GM21381 (cell line): ENCODE results near the gene SLC7A9.
"Not testable (repeated sequence)": the region's sequence is repeated elsewhere in the genome, so short reads cannot be mapped to it uniquely, and the experiment has no call there.

Experiments
- ATAC-seq: cut with Tn5 transposase; IDR thresholded peaks from one replicate; pipeline ENCODE4 v1.9.1; 2021; ENCODE audit warnings: mild to moderate bottlenecking, moderate library complexity; ENCODE audit not compliant: unreplicated experiment

The SLC7A9 gene

DNA sequence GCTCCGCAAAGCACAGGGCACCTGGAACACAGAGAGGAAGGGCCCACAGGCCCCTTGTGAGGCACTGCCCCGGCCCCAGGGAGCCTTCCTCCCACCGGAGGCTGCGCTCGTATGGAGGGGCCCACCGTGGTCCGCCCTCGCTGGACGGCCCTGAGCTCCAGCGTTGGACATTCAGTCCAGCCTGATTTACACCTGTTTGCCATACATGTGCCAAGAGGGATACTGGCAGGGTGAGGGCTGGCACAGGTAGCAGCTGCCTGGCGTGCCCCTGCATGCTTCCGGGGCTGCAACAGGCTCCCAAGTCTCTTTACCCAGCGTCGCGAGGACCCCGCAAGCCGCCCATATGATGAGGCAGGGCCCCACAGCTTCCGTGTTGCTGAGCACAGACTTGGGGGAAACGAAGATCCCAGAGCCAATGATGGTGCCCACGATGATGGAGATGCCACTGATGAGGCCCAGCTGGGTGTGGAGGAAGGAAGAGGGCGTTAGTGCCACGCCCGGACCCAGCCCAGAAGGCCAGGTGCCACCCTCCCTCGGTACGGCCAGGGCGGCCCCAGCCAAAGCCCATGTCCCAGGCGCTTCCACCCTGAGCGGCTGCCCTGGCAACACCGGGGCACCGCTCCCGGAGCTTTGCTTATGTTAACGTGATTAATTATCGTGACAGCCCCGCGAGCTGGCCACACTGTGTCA lies 5.1 kb downstream of the SLC7A9 start:
- no peak for ATAC-seq

DNA sequence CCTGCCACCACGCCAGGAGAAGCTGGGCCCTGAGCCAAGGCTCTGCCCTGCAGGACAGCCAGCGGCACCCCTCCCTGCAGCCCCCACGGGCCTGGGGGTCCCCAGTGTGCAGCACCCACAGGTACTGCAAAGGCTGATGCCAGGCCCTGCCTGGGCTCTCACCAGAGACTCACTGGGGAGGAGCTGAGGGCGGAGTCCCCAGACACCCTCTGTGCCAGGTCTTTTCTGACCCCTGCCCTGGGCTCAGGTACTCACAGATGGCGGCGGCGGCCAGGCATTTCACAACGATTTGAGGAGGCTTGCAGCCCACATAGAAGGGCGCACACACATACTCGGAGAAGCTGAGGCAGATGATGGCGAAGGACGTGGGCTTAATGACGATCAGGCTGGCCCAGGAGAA lies 5.7 kb downstream of the SLC7A9 start:
- no peak for ATAC-seq

DNA sequence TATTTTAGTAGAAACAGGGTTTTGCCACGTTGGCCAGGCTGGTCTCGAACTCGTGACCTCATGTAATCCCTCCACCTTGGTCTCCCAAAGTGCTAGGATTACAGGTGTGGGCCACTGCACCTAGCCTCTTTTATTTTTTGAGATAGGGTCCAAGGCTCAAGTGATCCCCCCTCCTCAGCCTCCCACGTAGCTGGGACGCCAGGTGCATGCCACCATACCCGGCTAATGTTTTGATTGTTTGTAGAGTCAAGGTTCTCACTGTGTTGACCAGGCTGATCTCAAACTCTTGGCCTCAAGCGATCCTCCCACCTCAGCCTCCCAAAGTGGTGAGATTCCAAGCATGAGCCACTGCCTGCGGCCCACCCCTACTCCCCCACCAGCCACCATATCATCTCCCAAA lies 6.3 kb downstream of the SLC7A9 start:
- no peak for ATAC-seq

DNA sequence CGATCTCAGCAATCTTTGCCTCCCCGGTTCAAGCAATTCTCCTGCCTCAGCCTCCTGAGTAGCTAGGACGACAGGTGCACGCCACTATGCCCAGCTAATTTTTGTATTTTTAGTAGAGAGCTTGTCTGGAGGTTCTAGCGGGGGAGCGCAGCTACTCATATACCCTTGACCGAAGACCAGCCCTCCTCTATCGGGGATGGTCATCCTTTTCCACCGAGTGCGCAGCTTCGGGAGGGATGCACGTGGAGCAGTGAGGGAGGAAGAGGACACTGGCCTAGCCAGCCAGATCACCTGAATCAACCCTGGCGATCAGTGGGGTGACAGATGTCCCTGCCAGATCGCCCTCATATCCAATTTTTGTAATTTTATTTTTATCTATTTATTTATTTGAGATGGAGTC lies 6.8 kb downstream of the SLC7A9 start:
- ATAC-seq = no peak

DNA sequence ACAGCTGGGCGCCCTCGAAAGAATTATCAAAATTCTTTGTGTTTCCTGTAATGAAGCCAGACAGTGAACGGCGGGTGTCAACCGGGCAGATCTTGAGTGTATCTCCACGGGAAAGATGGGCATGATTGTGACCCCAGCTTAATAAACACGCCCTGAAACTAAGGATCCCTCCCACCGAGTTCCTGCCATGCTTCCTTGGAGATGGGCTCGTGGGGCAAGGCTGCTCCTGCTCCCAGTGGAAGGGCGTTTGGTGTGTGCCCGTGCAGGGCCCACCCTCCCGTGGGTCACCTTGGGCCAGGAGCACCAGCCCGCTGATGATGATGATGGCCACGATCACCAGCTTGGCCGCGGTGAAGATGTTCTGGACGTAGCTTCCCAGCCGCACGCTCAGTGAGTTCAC lies 7.4 kb downstream of the SLC7A9 start:
- ATAC-seq = no peak

DNA sequence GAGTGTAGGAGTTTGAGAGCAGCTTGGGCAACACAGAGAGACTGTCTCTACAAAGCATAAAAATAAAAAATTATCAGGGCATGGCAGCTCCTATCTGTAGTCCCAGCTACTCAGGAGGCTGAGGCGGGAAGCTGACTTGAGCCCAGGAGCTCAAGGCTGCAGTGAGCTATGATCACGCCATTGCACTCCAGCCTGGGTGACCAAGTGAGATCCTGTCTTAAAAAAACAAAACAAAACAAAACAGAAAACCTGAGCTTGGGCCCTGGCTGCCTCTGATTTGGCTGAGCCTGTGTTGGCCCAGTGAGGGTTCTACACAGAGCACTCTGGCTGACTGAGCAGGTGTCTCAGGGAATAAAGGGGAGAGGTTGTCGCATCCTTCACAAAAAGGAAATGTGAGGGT lies 8.0 kb downstream of the SLC7A9 start:
- no peak for ATAC-seq

DNA sequence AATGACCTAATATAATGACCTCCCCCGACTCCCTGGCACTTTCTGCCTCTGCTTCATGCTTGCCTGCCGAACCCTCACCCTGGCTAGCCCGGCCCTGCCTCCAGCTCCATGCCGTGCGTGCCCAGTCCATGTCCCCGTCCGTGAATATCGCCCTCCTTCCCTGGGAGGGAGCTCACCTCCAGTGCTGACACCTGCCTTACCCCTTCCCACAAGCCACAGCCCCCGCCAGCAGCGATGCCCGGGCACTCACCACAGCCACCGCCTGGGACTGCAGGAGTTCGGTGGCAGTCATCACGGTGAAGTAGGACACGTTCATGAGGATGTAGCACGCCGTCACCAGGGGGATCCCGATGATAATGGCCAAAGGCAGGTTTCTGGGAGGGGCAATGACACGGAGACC lies 10.0 kb downstream of the SLC7A9 start:
- ATAC-seq = no peak

DNA sequence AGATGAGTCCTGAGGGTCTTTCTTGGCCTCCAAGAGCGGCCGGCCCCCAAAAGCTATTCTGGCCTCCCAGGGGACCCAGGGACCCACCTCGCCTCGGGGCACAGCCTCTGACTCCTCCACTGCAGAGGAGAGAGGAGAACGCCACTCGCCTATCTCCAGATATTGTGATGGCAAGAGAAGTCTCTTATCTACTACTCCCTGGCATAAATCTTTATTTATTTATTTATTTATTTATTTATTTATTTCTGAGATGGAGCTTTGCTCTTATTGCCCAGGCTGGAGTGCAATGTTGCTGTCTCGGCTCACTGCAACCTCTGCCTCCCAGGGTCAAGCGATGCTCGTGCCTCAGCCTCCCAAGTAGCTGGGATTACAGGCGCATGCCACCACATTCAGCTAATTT lies 11.0 kb downstream of the SLC7A9 start:
- ATAC-seq = no peak

DNA sequence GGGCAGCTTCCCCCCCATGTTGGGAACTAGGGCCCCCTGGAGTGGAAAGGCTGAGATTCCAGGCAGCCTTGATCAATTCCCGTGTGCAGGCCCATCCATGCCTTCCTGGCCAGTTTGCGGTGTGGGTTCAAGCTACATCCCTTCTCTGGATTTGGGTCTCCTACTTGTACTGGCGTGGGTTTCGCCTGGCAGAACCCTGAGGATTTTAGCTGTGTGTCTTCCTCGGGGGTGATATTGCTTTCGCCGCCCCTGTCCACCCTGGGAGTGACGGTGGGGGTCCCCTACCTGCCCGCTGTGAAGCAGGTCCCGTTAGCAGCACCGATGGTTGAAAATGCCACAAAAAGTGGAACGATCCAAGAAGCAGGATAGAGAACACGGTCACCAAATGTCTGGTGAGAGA lies 11.4 kb downstream of the SLC7A9 start:
- ATAC-seq = no peak

DNA sequence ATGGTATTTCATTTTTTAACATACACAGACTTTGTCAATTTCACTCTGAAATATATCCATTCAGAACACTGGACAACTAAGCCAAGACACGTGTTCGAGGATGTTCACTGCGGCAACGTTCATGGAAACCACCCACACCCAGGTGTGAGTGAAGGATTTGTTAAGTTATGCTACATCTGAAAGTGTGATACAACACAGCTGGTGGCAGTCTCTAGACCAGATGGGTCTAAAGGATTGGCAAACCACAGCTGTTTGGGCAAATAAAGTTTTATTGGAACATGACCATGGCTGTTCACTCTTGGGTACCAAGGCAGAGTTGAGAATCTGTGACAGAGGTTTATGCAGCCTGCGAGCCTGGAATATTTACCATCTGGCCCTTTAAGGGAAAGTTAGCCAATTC lies 12.0 kb downstream of the SLC7A9 start:
- ATAC-seq = no peak

DNA sequence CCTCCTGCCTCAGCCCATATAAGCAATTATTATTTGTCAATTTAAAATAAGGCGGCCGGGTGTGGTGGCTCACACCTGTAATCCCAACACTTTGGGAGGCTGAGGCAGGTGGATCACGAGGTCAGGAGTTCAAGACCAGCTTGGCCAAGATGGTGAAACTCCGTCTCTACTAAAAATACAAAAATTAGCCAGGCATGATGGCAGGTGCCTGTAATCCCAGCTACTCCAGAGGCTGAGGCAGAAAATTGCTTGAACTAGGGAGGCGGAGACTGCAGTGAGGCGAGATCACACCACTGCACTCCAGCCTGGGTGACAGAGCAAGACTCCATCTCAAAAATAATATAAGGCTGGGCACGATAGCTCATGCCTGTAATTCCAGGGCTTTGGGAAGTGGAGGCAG lies 12.7 kb downstream of the SLC7A9 start:
- ATAC-seq = not testable (repeated sequence)

DNA sequence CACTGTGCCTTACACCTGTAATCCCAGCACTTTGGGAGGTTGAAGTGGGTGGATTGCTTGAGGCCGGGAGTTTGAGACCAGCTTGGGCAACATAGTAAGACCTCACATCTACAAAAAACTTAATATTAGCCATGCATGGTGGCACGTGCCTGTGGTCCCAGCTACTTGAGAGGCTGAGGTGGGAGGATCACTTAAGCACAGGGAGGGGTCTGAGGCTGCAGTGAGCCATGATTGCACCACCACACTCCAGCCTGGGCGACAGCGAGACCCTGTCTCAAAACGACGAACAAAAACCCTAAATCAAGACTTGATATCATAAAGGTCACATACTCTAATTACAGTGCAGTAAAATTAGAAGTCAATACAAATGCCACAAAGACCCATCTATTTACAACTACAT lies 17.4 kb downstream of the SLC7A9 start:
- no peak for ATAC-seq

DNA sequence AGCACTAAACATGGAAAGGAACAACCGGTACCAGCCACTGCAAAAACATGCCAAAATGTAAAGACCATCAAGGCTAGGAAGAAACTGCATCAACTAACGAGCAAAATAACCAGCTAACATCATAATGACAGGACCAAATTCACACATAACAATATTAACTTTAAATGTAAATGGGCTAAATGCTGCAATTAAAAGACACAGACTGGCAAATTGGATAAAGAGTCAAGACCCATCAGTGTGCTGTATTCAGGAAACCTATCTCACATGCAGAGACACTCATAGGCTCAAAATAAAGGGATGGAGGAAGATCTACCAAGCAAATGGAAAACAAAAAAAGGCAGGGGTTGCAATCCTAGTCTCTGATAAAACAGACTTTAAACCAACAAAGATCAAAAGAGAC lies 21.5 kb downstream of the SLC7A9 start:
- not testable (repeated sequence) for ATAC-seq

DNA sequence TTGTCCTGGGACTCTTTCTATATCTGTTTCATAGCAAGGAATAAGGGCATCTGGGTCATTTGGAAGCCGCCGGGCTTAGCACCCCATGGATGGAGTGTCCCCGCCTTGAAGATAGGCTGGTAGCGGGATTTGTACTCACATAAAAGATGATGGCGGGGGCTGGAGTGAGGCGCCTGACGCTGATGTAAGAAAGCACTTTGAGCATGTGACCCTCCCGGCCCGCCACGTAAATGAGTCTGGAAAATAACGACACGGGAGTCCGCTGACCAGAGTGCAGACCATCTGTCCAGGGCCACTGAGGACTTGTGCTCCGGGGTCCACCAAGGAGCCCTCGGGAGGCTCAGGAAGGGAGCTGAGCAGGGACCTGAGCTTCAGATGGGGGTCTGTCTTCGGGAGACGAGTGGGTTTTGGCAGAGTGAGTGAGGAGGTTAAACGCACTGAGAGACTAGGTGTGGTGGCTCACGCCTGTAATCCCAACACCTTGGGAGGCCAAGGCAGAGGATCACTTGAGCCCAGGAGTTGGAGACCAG lies 25.8 kb downstream of the SLC7A9 start:
- ATAC-seq = no peak

DNA sequence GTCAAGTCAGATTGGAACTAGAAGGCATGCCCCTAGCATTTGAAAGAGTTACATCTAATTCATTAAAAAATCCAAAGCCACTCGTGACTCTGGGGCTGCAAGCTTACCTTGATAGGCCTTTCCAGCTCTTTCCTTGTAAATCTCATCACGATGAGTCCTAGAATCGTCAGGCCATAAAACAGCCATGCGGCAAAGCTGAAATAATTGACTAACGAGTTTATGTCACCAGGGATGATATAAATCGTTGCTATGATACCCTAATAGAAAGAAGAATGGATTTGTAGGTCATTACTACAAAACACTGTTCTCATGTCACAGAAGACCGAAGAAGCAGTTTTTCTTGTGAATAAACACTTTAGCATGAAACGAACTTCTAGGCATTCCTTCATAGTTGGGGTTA lies 27.5 kb downstream of the SLC7A9 start:
- no peak for ATAC-seq

DNA sequence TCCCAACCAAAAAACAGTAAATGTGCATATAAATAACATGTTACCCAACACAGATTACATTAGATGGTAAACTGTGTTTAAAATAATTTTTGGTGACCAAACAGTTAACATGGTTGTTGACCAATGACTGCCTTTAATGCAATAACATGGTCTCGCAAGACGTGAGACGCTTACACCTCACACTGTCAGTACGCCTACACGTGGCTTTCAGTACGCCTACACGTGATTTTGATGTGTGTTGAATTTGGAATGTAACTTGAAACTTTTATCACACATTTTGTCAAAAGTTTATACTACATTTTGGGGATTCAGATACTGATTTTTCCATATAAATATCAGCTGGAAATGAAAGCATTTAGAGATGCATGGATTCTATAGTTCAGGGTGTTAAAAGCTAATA lies 32.0 kb downstream of the SLC7A9 start:
- ATAC-seq = no peak

DNA sequence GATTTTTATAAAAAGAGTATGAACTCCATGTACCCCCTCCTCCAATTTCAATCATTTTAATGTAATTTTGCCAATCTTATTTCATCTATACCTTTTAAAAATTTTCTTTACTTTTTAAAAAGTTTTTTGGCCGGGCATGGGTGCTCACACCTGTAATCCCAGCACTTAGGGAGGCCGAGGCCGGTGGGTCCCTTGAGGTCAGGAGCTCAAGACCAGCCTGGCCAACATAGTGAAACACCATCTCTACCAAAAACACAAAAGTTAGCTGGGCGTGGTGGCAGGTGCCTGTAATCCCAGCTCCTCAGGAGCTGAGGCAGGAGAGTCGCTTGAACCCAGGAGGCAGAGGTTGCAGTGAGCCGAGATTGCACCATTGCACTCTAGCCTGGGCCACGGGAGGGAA lies 36.2 kb downstream of the SLC7A9 start:
- ATAC-seq = not testable (repeated sequence)

DNA sequence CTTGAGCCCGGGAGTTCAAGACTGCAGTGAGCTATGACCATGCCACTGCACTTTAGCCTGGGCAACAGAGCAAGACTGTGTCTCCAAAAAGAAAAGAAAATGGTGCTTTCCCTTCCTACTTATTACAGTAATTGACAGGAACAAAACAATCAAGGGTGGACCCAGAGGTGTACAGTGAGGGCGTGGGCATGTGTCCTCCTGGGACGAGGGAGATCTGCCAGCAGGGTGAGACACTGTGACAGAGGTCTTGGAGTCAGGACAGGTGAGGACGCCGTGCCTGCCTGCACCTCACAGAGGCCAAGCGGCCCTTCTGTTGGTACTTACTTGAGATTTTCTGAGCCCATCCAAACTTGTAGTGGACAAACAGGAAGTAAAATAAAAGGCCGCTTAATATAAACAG lies 36.7 kb downstream of the SLC7A9 start:
- ATAC-seq = not testable (repeated sequence)

DNA sequence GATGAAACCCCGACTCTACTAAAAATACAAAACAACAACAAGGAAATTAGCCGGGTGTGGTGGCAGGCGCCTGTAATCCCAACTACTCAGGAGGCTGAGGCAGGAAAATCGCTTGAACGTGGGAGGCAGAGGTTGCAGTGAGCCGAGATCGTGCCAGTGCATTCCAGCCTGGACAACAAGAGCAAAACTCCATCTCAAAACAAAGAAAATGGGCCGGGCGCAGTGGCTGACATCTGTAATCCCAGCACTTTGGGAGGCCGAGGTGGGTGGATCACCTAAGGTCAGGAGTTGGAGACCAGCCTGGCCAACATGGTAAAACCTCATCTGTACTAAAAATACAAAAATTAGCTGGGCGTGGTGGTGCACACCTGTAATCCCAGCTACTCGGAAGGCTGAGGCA lies 37.5 kb downstream of the SLC7A9 start:
- not testable (repeated sequence) for ATAC-seq

DNA sequence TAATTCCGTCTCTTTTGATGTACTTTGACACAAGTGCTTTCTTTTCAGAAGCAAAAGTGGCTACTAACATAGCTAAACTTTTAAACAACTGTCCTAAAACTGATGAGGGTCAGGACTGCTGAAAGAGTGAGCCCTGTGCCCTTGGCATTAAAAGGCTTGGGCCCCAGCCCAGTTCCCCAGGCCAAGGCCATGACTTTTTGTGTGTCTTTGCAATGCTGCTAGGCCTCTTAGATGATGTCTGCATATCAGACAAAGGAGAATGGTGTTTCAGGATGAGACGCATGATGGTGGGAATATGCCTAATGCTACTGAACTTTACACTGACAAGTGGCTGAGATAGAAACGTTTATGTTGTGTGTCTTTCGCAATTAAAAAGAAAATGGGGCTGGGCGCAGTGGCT lies 38.0 kb downstream of the SLC7A9 start:
- ATAC-seq = no peak

DNA sequence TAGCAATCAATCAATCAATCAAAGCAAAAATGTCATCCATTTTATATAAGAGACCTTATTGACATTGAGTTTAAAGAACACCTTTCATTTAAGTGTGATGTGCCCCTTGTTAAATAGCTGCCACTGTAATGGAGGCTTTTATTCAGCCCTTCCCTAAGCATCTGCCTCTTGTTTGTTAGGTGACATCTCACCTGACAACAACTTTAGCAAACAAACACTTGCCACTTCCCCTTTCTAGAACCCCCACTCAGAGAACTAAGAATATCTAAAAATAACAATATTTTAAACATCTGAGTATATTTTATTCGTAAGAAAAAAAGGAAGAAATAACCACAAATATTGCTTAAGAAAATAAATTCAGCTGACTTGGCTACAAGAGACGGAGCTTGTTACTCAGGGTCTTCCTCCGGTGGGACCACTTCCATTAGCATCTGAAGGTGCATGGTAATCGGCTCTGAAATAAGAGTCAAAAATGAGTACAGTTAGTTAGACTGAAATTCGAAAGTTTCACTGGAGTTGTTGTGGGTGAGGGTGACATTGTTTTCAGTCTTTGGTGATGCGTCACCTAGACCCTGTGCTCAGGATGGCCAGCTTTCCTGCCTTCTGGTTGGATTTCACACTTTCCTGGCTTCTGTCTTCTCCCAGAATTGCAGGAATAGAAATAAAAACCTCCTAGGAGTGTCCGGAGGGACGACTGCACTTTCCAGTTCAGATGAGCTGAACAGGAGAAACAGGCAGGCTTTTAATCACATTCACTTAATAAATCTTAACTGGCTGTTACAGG lies 39.1 kb downstream of the SLC7A9 start:
- no peak for ATAC-seq

DNA sequence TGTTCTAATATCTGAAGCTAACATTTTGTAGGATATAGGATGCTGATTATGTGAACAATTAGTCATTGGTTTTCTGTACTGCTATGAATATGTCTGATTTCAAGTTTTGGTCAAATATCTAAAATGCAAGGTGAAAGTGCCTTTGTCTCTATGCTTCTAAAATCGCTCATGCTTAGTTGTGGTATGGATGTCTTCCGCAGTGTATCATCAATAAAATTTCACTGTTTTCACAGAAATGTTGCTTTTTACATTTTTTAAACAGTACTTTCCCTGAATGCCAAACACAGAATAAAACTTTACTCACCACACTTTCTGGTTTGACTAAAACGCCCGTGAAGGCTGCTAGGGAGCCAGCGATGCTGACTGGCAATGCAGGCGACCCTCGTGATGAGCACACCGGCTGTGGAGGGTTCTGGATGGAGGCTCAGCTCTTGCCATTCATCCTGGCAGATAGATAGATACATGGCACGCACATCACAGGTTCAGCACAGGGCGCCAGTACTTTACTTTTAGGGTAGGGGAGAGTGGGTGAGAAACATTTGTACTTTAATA lies 40.1 kb downstream of the SLC7A9 start:
- ATAC-seq = no peak
